Erythroblast (primary cell): ENCODE measurements around the gene NDUFS6.

Experiments
- GATA1 ChIP-seq: IDR thresholded peaks from 2 replicates; pipeline ENCODE4 v1.6.1; 2011; ENCODE audit warnings: low read depth, mild to moderate bottlenecking, control low read depth, low read length, moderate library complexity
- POLR2A ChIP-seq: IDR thresholded peaks from 2 replicates; pipeline ENCODE4 v1.6.1; 2011; ENCODE audit warnings: mild to moderate bottlenecking, low read length

- TF ChIP-seq POLR2A (no peak), GATA1 (no peak)
Observed at GRCh38 chr5:1769752-1770442, 31.3 kb upstream of the NDUFS6 start.
